ENCODE results near the gene FGFR2. TPM values are rescaled to one million over a fixed set of nuclear protein-coding genes. Genes with fewer than 3 reads are reported as not detected.

FGFR2 gene
- total and polyA plus RNA-seq, 4 donors = 11.4 to 69.9 (median 31.9) TPM

DNA sequence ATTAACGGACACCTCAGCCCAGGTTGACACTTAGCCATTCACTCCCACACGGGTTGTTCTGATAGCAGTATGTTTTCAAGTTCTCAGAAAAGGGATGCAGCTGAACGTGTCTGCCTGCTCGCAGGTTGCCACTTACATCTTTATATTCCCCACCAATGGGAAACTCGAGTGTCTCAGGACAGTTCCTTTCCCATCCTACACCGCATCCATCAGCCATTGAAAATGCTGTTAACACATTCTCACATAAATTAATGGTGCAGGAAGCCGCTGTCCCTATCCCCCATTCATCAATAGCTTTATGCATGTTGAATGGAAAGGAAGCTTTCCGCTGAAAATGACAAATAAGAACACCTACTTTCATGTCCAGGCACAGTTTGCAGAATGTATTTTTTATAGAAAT, 1.7 kb upstream of the FGFR2 start:
- peaks cover 0 to 2% (median 0%) of the 10 kb centered on the region in 4 donors for H3K27me3 ChIP-seq (ENCODE audit: control insufficient read depth in 4 of 4, insufficient read depth in 4 of 4, low read length in 3 of 4)
- 74% methylated on average over 8 of the region's 8 CpGs for WGBS
- TF ChIP-seq, protein P1, sequence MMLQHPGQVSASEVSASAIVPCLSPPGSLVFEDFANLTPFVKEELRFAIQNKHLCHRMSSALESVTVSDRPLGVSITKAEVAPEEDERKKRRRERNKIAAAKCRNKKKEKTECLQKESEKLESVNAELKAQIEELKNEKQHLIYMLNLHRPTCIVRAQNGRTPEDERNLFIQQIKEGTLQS (IDR thresholded peaks at IDR 0.05) = no peak
- TF ChIP-seq FOXA1 (IDR thresholded peaks at IDR 0.05) (no peak), TAF1 (conservative IDR thresholded peaks at IDR 0.05) (no peak), SP1 (IDR thresholded peaks at IDR 0.05) (no peak), HNF4A (conservative IDR thresholded peaks at IDR 0.05) (no peak), RXRA (IDR thresholded peaks at IDR 0.05) (no peak), HNF4G (IDR thresholded peaks at IDR 0.05) (no peak), JUND (IDR thresholded peaks at IDR 0.05) (no peak), NR2F2 (IDR thresholded peaks at IDR 0.05) (no peak), FOXA2 (IDR thresholded peaks at IDR 0.05) (no peak), YY1 (IDR thresholded peaks at IDR 0.05) (no peak), CTCF (IDR thresholded peaks at IDR 0.05; ENCODE audit: low read depth, low read length, missing input control) (no peak), RAD21 (IDR thresholded peaks at IDR 0.05) (no peak), REST (IDR thresholded peaks at IDR 0.05) (no peak), EGR1 (IDR thresholded peaks at IDR 0.05; ENCODE audit: low read depth in 2 of 2) (no peak), GABPA (IDR thresholded peaks at IDR 0.05 in 1 of 2, conservative IDR thresholded peaks at IDR 0.05 in 1 of 2) (no peak)
- TF ChIP-seq, protein P2, sequence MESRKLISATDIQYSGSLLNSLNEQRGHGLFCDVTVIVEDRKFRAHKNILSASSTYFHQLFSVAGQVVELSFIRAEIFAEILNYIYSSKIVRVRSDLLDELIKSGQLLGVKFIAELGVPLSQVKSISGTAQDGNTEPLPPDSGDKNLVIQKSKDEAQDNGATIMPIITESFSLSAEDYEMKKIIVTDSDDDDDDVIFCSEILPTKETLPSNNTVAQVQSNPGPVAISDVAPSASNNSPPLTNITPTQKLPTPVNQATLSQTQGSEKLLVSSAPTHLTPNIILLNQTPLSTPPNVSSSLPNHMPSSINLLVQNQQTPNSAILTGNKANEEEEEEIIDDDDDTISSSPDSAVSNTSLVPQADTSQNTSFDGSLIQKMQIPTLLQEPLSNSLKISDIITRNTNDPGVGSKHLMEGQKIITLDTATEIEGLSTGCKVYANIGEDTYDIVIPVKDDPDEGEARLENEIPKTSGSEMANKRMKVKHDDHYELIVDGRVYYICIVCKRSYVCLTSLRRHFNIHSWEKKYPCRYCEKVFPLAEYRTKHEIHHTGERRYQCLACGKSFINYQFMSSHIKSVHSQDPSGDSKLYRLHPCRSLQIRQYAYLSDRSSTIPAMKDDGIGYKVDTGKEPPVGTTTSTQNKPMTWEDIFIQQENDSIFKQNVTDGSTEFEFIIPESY (IDR thresholded peaks at IDR 0.05) = no peak
- TF ChIP-seq, protein P3, sequence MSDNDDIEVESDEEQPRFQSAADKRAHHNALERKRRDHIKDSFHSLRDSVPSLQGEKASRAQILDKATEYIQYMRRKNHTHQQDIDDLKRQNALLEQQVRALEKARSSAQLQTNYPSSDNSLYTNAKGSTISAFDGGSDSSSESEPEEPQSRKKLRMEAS (IDR thresholded peaks at IDR 0.05) = no peak

More for the DNA sequence above, 1.7 kb upstream of the FGFR2 start:
- Histone ChIP-seq H3K27ac (ENCODE audit: low read depth in 1 of 2, low read length in 2 of 2) (no peak overlapping the region), H3K4me3 (ENCODE audit: low read depth in 1 of 3, low read length in 3 of 3) (no peak overlapping the region), H3K4me1 (ENCODE audit: control insufficient read depth in 4 of 4, insufficient read depth in 4 of 4, low read length in 3 of 4) (peaks cover 8 to 35% (median 25%) of the 10 kb centered on the region in 4 donors), H3K9ac (ENCODE audit: low read depth in 1 of 2, low read length in 2 of 2) (no peak overlapping the region), H3K36me3 (ENCODE audit: control insufficient read depth in 4 of 4, insufficient read depth in 3 of 4, low read depth in 1 of 4, low read length in 3 of 4) (no peaks in the 10 kb centered on the region), H3K9me3 (ENCODE audit: control insufficient read depth in 4 of 4, low read length in 3 of 4) (no peaks in the 10 kb centered on the region)
- DNase-seq (ENCODE audit: low spot score) = no peak

Measured in liver (tissue), 9 donors.